SK-N-SH (cell line): ENCODE measurements around the gene AOAH. TPM values are rescaled to one million over a fixed set of nuclear protein-coding genes. Genes with fewer than 3 reads are reported as not detected.

ENCODE experiments used
- CTCF ChIA-PET: fragments of 300-600, 350-600 bp; formaldehyde crosslinking; extraction: SDS; loops from one replicate; lab custom pipeline; 2021; lab: Yijun Ruan, JAX
- POLR2A ChIA-PET: fragments of 350-600 bp; sonication (Branson Sonifier 250); formaldehyde crosslinking; extraction: SDS; loops from one replicate; lab custom pipeline; 2020; ENCODE audit warnings: antibody characterized with exemption, inconsistent platforms; lab: Yijun Ruan, JAX
- DNase-seq: peaks from one replicate; pipeline ENCODE4 v3.0.0; 2012
- H2AFZ ChIP-seq: fragments of 200-600 bp; sonication (generic); 2 replicates; pipeline ENCODE4 v1.8.1; 2016; ENCODE audit warnings: antibody characterized with exemption, mild to moderate bottlenecking, low read depth
- H3F3A ChIP-seq: fragments of 200-600 bp; sonication (generic); replicated peaks from 2 replicates; pipeline ENCODE3; 2016; ENCODE audit warnings: antibody characterized with exemption, mild to moderate bottlenecking; ENCODE audit not compliant: insufficient read depth
- H3K27ac ChIP-seq, 2 experiments: fragments of 200-500 bp in 1 of 2; fragments of 200-600 bp in 1 of 2; sonication (Bioruptor generic) in 1 of 2; sonication (generic), shearing (Covaris generic) in 1 of 2; 2 replicates each; pipeline versions ENCODE4 v1.5.1 to v1.6.1; 2014 to 2016; ENCODE audit warnings: low read depth in 2 of 2, inconsistent platforms in 1 of 2, low read length in 1 of 2, mild to moderate bottlenecking in 1 of 2, mixed read lengths in 1 of 2
- H3K27me3 ChIP-seq: fragments of 200-600 bp; sonication (generic), shearing (Covaris generic); 2 replicates; pipeline ENCODE4 v1.6.1; 2016; ENCODE audit warnings: mixed run types; ENCODE audit not compliant: insufficient read depth
- H3K36me3 ChIP-seq, 2 experiments: fragments of 200-500 bp in 1 of 2; fragments of 200-600 bp in 1 of 2; sonication (Bioruptor generic) in 1 of 2; sonication (generic) in 1 of 2; replicated peaks in 1 of 2; 2 replicates each; pipeline versions ENCODE3 to v1.5.1; 2014 to 2016; ENCODE audit warnings: low read length in 1 of 2, mild to moderate bottlenecking in 1 of 2; ENCODE audit not compliant: insufficient read depth in 2 of 2, control insufficient read depth in 1 of 2
- H3K4me1 ChIP-seq, 2 experiments: fragments of 200-500 bp in 1 of 2; fragments of 200-600 bp in 1 of 2; sonication (Bioruptor generic) in 1 of 2; sonication (generic), shearing (Covaris generic) in 1 of 2; 2 replicates each; pipeline versions ENCODE4 v1.5.1 to v1.6.1; 2014 to 2016; ENCODE audit warnings: low read depth in 1 of 2, low read length in 1 of 2, mixed run types in 1 of 2; ENCODE audit not compliant: insufficient read depth in 2 of 2, control insufficient read depth in 1 of 2
- H3K4me2 ChIP-seq: fragments of 200-600 bp; sonication (generic), shearing (Covaris generic); 2 replicates; pipeline ENCODE4 v1.6.1; 2017; ENCODE audit warnings: mixed run types
- H3K4me3 ChIP-seq, 2 experiments: fragments of 200-500 bp in 1 of 2; fragments of 200-600 bp in 1 of 2; sonication (Bioruptor generic) in 1 of 2; sonication (generic), shearing (Covaris generic) in 1 of 2; 2 replicates each; pipeline versions ENCODE4 v1.5.1 to v1.8.1; 2014 to 2016; ENCODE audit warnings: low read depth in 2 of 2, inconsistent platforms in 1 of 2, low read length in 1 of 2, mild to moderate bottlenecking in 1 of 2, mixed read lengths in 1 of 2, moderate library complexity in 1 of 2
- H3K79me2 ChIP-seq: fragments of 200-600 bp; sonication (generic); 2 replicates; pipeline ENCODE4 v1.8.1; 2017; ENCODE audit warnings: mild to moderate bottlenecking; ENCODE audit not compliant: insufficient read depth
- H3K9ac ChIP-seq: fragments of 200-600 bp; sonication (generic); 2 replicates; pipeline ENCODE4 v1.6.1; 2017; ENCODE audit warnings: mixed run types
- H3K9me2 ChIP-seq: fragments of 200-600 bp; sonication (generic); 2 replicates; pipeline ENCODE4 v1.6.1; 2017; ENCODE audit warnings: mixed run types
- H3K9me3 ChIP-seq: fragments of 200-600 bp; sonication (generic); 2 replicates; pipeline ENCODE4 v1.6.1; 2017; ENCODE audit warnings: mixed run types, mild to moderate bottlenecking, moderate library complexity
- H4K20me1 ChIP-seq: fragments of 200-600 bp; sonication (generic); 2 replicates; pipeline ENCODE4 v1.6.1; 2017; ENCODE audit warnings: mild to moderate bottlenecking, mixed run types; ENCODE audit not compliant: insufficient read depth
- ELF1 ChIP-seq: IDR thresholded peaks from 2 replicates; pipeline ENCODE4 v1.4.0; 2012
- EP300 ChIP-seq, 2 experiments: IDR thresholded peaks; 2 replicates each; pipeline versions ENCODE4 v1.4.0 to v1.6.1; 2012; ENCODE audit warnings: borderline replicate concordance in 1 of 2, low read depth in 1 of 2, low read length in 1 of 2
- EZH2phosphoT487 ChIP-seq: fragments of 200-600 bp; sonication (generic); IDR thresholded peaks from 2 replicates; pipeline ENCODE4 v1.6.1; 2017; ENCODE audit warnings: low read depth, mixed run types, mild to moderate bottlenecking, antibody characterized with exemption, moderate library complexity, borderline replicate concordance
- GABPA ChIP-seq: IDR thresholded peaks from 2 replicates; pipeline ENCODE4 v1.4.0; 2012; ENCODE audit warnings: low read depth, mild to moderate bottlenecking
- GATA2 ChIP-seq: sonication (generic); formaldehyde crosslinking; IDR thresholded peaks from 2 replicates; pipeline ENCODE4 v1.5.0; 2020; ENCODE audit warnings: mild to moderate bottlenecking, missing genetic modification reagents
- MEF2A ChIP-seq: IDR thresholded peaks from 2 replicates; pipeline ENCODE4 v1.4.0; 2012; ENCODE audit warnings: low read depth, borderline replicate concordance
- MXI1 ChIP-seq: IDR thresholded peaks from 2 replicates; pipeline ENCODE4 v1.6.1; 2012; ENCODE audit warnings: mild to moderate bottlenecking, low read depth, low read length, improper control_type of control experiment
- NRF1 ChIP-seq: IDR thresholded peaks from 2 replicates; pipeline ENCODE4 v1.6.1; 2012; ENCODE audit warnings: low read depth, mild to moderate bottlenecking, low read length
- PBX3 ChIP-seq: IDR thresholded peaks from 2 replicates; pipeline ENCODE4; 2012
- RCOR1 ChIP-seq: fragments of 150-350 bp; IDR thresholded peaks from 2 replicates; pipeline ENCODE4 v1.6.1; 2017; ENCODE audit warnings: antibody characterized with exemption, low read length
- RFX5 ChIP-seq: IDR thresholded peaks from 2 replicates; pipeline ENCODE4 v1.6.1; 2012; ENCODE audit warnings: mild to moderate bottlenecking, improper control_type of control experiment, low read length
- RXRA ChIP-seq: IDR thresholded peaks from 2 replicates; pipeline ENCODE4 v1.4.0; 2012; ENCODE audit warnings: low read depth, mild to moderate bottlenecking, borderline replicate concordance
- USF2 ChIP-seq: fragments of 150-350 bp; IDR thresholded peaks from 2 replicates; pipeline ENCODE4 v1.6.1; 2017; ENCODE audit warnings: antibody characterized with exemption, low read length, low read depth, borderline replicate concordance
- ZBTB33 ChIP-seq: IDR thresholded peaks from 2 replicates; pipeline ENCODE4 v1.4.0; 2012; ENCODE audit warnings: low read depth, borderline replicate concordance
- WGBS: methylation state at CpG from one replicate; pipeline ENCODE4 v1.1.6; 2017; ENCODE audit warnings: low lambda C conversion rate; 5-methylcytosine and 5-hydroxymethylcytosine counted together
- polyA plus RNA-seq, 3 experiments: library from polyadenylated mRNA; depleted of rRNA; stranded (reverse); fragments of >200 nt; gene quantifications; 2 replicates each; pipeline ENCODE4 v1.2.3, GENCODE V29; 2012

The AOAH gene
- polyA plus RNA-seq, 1 of the 3 experiments (the other 2 are of a cell fraction): not detected

- POLR2A ChIA-PET: no interaction called here
- no peaks in the 10 kb centered on the region for H3K9me2 ChIP-seq
- H3K9ac ChIP-seq: no peak overlapping the region
- no peaks in the 10 kb centered on the region for H4K20me1 ChIP-seq
- no peaks in the 10 kb centered on the region for H3K27me3 ChIP-seq
- H3K4me2 ChIP-seq: no peak overlapping the region
- H3K4me1 ChIP-seq: peaks cover 0 to 2% of the 10 kb centered on the region in 2 experiments; a peak in 1 of 4 replicates
- DNase-seq: no peak
- no peak overlapping the region for H2AFZ ChIP-seq
- no peaks in the 10 kb centered on the region for H3F3A ChIP-seq
- no peak for TF ChIP-seq GATA2 (CRISPR knock-in tag)
- TF ChIP-seq RCOR1: no peak
- TF ChIP-seq MEF2A: no peak
- no peak for TF ChIP-seq EZH2phosphoT487
- no peak for TF ChIP-seq ELF1
- no peak for TF ChIP-seq MXI1
- TF ChIP-seq USF2: no peak
- TF ChIP-seq PBX3: no peak
- no peak for TF ChIP-seq EP300 (IDR thresholded peaks at IDR 0.05; ENCODE audit: borderline replicate concordance in 1 of 2, low read depth in 1 of 2, low read length in 1 of 2)
- TF ChIP-seq GABPA: no peak
- H3K27ac ChIP-seq: no peak overlapping the region
- H3K9me3 ChIP-seq: no peaks in the 10 kb centered on the region
- 39% methylated on average over 3 of the region's 3 CpGs for WGBS
- H3K36me3 ChIP-seq: no peaks in the 10 kb centered on the region
- H3K79me2 ChIP-seq: no peaks in the 10 kb centered on the region
- CTCF ChIA-PET: interaction anchor here (1.1 kb wide), 1 partner anchor 19 kb away, joined by 4 read pairs; no protein-coding TSS in a partner anchor
- no peak overlapping the region for H3K4me3 ChIP-seq
These were observed 14.0 kb downstream of the AOAH start for GRCh38 chr7:36710186-36710791.

- no peaks in the 10 kb centered on the region for H3K9me3 ChIP-seq
- H3K36me3 ChIP-seq: no peaks in the 10 kb centered on the region
- no peak overlapping the region for H3K4me3 ChIP-seq
- TF ChIP-seq MXI1: no peak
- no peak for TF ChIP-seq RXRA
- no peak for TF ChIP-seq ZBTB33
- no peak for TF ChIP-seq RFX5
- no peak for TF ChIP-seq EP300 (IDR thresholded peaks at IDR 0.05; ENCODE audit: borderline replicate concordance in 1 of 2, low read depth in 1 of 2, low read length in 1 of 2)
- no peak for TF ChIP-seq MEF2A
- TF ChIP-seq PBX3: no peak
- no peak for TF ChIP-seq GATA2 (CRISPR knock-in tag)
- no peak for TF ChIP-seq NRF1
- TF ChIP-seq RCOR1: no peak
- TF ChIP-seq, all 33 proteins: peak for 0
- Histone ChIP-seq H4K20me1 (no peaks in the 10 kb centered on the region), H2AFZ (no peak overlapping the region), H3K9me2 (no peaks in the 10 kb centered on the region), H3K27me3 (no peaks in the 10 kb centered on the region), H3K27ac (no peak overlapping the region), H3F3A (no peaks in the 10 kb centered on the region), H3K79me2 (no peaks in the 10 kb centered on the region), H3K4me1 (peaks cover 0 to 2% of the 10 kb centered on the region in 2 experiments; a peak in 1 of 4 replicates), H3K4me2 (no peak overlapping the region), H3K9ac (no peak overlapping the region)
- POLR2A ChIA-PET: no interaction called here
- CTCF ChIA-PET: interaction anchor here (1.6 kb wide), 1 partner anchor 221 kb away, joined by 6 read pairs; no protein-coding TSS in a partner anchor
- WGBS: 46% methylated on average over 5 of the region's 5 CpGs
- DNase-seq: no peak
These were observed 15.5 kb downstream of the AOAH start for GRCh38 chr7:36708767-36709166.
